PC-9 (cell line): ENCODE data around the gene OXSR1.

ENCODE experiments used
- EZH2 ChIP-seq: fragments of 200-600 bp; sonication (generic); IDR thresholded peaks from 2 replicates; pipeline ENCODE4 v1.8.0; 2017; ENCODE audit warnings: antibody characterized with exemption, low read depth
- TF ChIP-seq, protein P1 (sequence below): fragments of 200-600 bp; sonication (generic); conservative IDR thresholded peaks from 2 replicates; pipeline ENCODE4 v1.6.1; 2017; ENCODE audit warnings: mixed run types, antibody characterized with exemption, mild to moderate bottlenecking, moderate library complexity

DNA sequence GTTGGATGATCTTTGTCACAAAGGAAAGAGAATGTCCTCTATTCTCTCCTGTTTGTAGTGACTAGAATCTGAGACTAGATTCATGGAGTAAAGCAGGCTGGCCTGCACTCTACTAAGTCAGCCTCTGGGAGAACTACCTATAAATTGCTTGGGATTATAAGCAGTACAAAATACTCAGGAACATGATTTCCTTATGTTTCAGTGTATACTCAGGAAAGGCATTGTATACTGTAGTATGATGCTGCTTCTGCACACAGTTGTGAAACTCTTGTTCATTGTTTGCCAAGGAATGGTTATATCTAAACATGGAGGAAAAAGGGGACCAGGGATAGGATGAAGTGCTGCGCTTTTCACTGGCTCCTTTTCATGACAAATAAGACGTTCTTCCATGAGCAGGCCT lies 49.2 kb downstream of the OXSR1 start:
- TF ChIP-seq EZH2: no peak
- TF ChIP-seq, protein P1, sequence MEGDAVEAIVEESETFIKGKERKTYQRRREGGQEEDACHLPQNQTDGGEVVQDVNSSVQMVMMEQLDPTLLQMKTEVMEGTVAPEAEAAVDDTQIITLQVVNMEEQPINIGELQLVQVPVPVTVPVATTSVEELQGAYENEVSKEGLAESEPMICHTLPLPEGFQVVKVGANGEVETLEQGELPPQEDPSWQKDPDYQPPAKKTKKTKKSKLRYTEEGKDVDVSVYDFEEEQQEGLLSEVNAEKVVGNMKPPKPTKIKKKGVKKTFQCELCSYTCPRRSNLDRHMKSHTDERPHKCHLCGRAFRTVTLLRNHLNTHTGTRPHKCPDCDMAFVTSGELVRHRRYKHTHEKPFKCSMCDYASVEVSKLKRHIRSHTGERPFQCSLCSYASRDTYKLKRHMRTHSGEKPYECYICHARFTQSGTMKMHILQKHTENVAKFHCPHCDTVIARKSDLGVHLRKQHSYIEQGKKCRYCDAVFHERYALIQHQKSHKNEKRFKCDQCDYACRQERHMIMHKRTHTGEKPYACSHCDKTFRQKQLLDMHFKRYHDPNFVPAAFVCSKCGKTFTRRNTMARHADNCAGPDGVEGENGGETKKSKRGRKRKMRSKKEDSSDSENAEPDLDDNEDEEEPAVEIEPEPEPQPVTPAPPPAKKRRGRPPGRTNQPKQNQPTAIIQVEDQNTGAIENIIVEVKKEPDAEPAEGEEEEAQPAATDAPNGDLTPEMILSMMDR: no peak
